HL-60 (cell line): ENCODE data around the gene GASK1A.

Experiments
- CTCF ChIP-seq: IDR thresholded peaks from one replicate; pipeline ENCODE4 v1.5.1; 2011; ENCODE audit warnings: low read length, control low read depth, inconsistent platforms; ENCODE audit not compliant: insufficient read depth
- REST ChIP-seq: IDR thresholded peaks from 2 replicates; pipeline ENCODE4 v1.6.1; 2012; ENCODE audit warnings: low read depth; ENCODE audit not compliant: insufficient replicate concordance

- TF ChIP-seq CTCF (no peak), REST (no peak)
Measured at GRCh38 chr3:43028678-43029490, 49.8 kb downstream of the GASK1A start.
